ENCODE data around the gene CACNA1E. TPM values are rescaled to one million over a fixed set of nuclear protein-coding genes. Genes with fewer than 3 reads are reported as not detected.

CACNA1E gene
- total and polyA plus RNA-seq, 2 experiments from 2014 or later: 0.32 to 1.1 TPM

DNA sequence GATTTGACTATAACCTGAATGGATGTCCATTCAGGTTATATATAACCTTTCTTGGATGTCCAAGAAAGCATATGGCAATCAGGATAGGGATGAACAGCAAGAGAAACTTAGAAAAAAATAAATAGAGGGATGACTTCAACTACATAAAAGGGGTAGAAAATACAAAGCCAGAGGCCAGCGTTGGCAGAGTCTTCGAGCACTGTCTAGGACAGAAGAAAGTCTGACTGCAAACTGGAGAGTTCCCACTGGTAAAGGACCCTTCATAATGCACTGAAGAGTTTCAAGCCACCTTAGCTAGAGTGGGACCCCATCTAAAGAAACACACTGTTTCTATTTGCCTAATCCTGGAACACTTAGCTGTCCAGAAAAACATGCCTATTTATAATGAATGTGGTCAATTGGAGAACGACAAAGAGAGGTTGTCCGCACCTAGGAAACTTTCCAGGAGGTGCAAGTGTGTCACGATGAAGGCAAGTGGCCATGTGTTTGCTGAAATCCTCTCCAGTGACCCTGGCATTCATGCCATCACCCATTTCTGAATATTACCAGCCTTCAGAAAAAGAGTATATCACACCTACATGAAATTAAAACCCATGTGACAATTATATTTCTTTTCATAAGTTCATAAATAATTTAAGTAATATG lies 362.8 kb downstream of the CACNA1E start (continued):
- TF ChIP-seq CREB1 (CRISPR knock-in tag; IDR thresholded peaks at IDR 0.05; ENCODE audit: low read depth) (no peak), NANOG (IDR thresholded peaks at IDR 0.05; ENCODE audit: borderline replicate concordance) (no peak), JUNB (IDR thresholded peaks at IDR 0.05; ENCODE audit: unreplicated experiment) (no peak), EZH2 (IDR thresholded peaks at IDR 0.05; ENCODE audit: low read depth, unreplicated experiment) (no peak), EZH2phosphoT487 (IDR thresholded peaks at IDR 0.05; ENCODE audit: unreplicated experiment) (no peak)

DNA sequence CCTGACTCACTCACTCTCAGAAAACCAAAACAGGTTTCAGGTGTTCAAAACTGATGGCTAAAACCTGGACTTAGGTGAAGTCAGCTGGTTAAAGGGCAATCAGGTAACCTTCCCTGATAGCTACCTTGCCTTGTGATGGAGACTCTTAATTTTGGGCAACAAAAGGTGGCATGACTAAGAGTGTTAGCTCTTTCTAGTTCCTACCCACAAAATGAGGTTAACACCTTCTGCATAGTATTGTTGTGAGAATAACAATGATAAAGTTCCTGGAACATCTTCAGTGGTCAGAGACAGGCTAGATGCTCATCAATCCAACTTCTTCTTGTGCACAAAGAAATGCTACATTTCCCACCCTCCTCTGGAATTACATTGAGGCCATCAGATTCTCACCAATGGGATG lies 363.4 kb downstream of the CACNA1E start:
- no peak overlapping the region for H3K4me3 Mint-ChIP-seq
- Histone ChIP-seq H2AFZ (no peak overlapping the region), H3K27me3 (ENCODE audit: insufficient read depth) (no peaks in the 10 kb centered on the region), H4K20me1 (replicated peaks; ENCODE audit: insufficient read depth) (no peaks in the 10 kb centered on the region), H3K27ac (ENCODE audit: low read depth) (no peak overlapping the region), H3F3A (replicated peaks; ENCODE audit: low read depth) (no peaks in the 10 kb centered on the region), H3K36me3 (ENCODE audit: insufficient read depth) (no peaks in the 10 kb centered on the region), H3K4me3 (no peak overlapping the region), H3K9me2 (ENCODE audit: insufficient read depth) (no peaks in the 10 kb centered on the region), H3K4me2 (no peak overlapping the region), H3K79me2 (replicated peaks; ENCODE audit: insufficient read depth) (no peaks in the 10 kb centered on the region), H3K4me1 (ENCODE audit: insufficient read depth) (no peaks in the 10 kb centered on the region)
- no peaks in the 10 kb centered on the region for H3K4me1 Mint-ChIP-seq
- H3K27ac Mint-ChIP-seq: no peak overlapping the region
- ATAC-seq (no peak), DNase-seq (ENCODE audit: low spot score) (no peak)
- peaks cover 6% of the 10 kb centered on the region for H3K27me3 Mint-ChIP-seq (ENCODE audit: insufficient read depth, low read depth, poor library complexity)
- H3K36me3 Mint-ChIP-seq (ENCODE audit: low read depth): no peaks in the 10 kb centered on the region
- H3K9me3 Mint-ChIP-seq: no peaks in the 10 kb centered on the region
- TF ChIP-seq ZNF114 (CRISPR knock-in tag; IDR thresholded peaks at IDR 0.05): no peak
- TF ChIP-seq, protein P1, sequence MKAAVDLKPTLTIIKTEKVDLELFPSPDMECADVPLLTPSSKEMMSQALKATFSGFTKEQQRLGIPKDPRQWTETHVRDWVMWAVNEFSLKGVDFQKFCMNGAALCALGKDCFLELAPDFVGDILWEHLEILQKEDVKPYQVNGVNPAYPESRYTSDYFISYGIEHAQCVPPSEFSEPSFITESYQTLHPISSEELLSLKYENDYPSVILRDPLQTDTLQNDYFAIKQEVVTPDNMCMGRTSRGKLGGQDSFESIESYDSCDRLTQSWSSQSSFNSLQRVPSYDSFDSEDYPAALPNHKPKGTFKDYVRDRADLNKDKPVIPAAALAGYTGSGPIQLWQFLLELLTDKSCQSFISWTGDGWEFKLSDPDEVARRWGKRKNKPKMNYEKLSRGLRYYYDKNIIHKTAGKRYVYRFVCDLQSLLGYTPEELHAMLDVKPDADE (IDR thresholded peaks at IDR 0.05): no peak
- no peak for TF ChIP-seq ZNF331 (CRISPR knock-in tag; IDR thresholded peaks at IDR 0.05; ENCODE audit: low read depth)
- no peak for TF ChIP-seq EZH2phosphoT487 (IDR thresholded peaks at IDR 0.05; ENCODE audit: unreplicated experiment)
- no peak for TF ChIP-seq CREB1 (CRISPR knock-in tag; IDR thresholded peaks at IDR 0.05; ENCODE audit: low read depth)
- TF ChIP-seq, protein P2, sequence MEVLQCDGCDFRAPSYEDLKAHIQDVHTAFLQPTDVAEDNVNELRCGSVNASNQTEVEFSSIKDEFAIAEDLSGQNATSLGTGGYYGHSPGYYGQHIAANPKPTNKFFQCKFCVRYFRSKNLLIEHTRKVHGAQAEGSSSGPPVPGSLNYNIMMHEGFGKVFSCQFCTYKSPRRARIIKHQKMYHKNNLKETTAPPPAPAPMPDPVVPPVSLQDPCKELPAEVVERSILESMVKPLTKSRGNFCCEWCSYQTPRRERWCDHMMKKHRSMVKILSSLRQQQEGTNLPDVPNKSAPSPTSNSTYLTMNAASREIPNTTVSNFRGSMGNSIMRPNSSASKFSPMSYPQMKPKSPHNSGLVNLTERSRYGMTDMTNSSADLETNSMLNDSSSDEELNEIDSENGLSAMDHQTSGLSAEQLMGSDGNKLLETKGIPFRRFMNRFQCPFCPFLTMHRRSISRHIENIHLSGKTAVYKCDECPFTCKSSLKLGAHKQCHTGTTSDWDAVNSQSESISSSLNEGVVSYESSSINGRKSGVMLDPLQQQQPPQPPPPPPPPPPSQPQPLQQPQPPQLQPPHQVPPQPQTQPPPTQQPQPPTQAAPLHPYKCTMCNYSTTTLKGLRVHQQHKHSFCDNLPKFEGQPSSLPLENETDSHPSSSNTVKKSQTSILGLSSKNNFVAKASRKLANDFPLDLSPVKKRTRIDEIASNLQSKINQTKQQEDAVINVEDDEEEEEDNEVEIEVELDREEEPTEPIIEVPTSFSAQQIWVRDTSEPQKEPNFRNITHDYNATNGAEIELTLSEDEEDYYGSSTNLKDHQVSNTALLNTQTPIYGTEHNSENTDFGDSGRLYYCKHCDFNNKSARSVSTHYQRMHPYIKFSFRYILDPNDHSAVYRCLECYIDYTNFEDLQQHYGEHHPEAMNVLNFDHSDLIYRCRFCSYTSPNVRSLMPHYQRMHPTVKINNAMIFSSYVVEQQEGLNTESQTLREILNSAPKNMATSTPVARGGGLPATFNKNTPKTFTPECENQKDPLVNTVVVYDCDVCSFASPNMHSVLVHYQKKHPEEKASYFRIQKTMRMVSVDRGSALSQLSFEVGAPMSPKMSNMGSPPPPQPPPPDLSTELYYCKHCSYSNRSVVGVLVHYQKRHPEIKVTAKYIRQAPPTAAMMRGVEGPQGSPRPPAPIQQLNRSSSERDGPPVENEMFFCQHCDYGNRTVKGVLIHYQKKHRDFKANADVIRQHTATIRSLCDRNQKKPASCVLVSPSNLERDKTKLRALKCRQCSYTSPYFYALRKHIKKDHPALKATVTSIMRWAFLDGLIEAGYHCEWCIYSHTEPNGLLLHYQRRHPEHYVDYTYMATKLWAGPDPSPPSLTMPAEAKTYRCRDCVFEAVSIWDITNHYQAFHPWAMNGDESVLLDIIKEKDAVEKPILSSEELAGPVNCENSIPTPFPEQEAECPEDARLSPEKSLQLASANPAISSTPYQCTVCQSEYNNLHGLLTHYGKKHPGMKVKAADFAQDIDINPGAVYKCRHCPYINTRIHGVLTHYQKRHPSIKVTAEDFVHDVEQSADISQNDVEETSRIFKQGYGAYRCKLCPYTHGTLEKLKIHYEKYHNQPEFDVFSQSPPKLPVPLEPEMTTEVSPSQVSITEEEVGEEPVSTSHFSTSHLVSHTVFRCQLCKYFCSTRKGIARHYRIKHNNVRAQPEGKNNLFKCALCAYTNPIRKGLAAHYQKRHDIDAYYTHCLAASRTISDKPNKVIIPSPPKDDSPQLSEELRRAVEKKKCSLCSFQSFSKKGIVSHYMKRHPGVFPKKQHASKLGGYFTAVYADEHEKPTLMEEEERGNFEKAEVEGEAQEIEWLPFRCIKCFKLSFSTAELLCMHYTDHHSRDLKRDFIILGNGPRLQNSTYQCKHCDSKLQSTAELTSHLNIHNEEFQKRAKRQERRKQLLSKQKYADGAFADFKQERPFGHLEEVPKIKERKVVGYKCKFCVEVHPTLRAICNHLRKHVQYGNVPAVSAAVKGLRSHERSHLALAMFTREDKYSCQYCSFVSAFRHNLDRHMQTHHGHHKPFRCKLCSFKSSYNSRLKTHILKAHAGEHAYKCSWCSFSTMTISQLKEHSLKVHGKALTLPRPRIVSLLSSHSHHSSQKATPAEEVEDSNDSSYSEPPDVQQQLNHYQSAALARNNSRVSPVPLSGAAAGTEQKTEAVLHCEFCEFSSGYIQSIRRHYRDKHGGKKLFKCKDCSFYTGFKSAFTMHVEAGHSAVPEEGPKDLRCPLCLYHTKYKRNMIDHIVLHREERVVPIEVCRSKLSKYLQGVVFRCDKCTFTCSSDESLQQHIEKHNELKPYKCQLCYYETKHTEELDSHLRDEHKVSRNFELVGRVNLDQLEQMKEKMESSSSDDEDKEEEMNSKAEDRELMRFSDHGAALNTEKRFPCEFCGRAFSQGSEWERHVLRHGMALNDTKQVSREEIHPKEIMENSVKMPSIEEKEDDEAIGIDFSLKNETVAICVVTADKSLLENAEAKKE (CRISPR knock-in tag; IDR thresholded peaks at IDR 0.05): no peak
- TF ChIP-seq, protein P3, sequence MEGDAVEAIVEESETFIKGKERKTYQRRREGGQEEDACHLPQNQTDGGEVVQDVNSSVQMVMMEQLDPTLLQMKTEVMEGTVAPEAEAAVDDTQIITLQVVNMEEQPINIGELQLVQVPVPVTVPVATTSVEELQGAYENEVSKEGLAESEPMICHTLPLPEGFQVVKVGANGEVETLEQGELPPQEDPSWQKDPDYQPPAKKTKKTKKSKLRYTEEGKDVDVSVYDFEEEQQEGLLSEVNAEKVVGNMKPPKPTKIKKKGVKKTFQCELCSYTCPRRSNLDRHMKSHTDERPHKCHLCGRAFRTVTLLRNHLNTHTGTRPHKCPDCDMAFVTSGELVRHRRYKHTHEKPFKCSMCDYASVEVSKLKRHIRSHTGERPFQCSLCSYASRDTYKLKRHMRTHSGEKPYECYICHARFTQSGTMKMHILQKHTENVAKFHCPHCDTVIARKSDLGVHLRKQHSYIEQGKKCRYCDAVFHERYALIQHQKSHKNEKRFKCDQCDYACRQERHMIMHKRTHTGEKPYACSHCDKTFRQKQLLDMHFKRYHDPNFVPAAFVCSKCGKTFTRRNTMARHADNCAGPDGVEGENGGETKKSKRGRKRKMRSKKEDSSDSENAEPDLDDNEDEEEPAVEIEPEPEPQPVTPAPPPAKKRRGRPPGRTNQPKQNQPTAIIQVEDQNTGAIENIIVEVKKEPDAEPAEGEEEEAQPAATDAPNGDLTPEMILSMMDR (conservative IDR thresholded peaks at IDR 0.05; ENCODE audit: low read depth in 2 of 2): no peak
